HG03280 (cell line): ENCODE results near the gene CD72.
A peak's percentile ranks its signal among the peaks of the same experiment; 100 is the strongest.
"Not testable (repeated sequence)": the region's sequence is repeated elsewhere in the genome, so short reads cannot be mapped to it uniquely, and the experiment has no call there.

Experiments
- ATAC-seq: cut with Tn5 transposase; IDR thresholded peaks from one replicate; pipeline ENCODE4 v1.9.1; 2021; ENCODE audit warnings: mild to moderate bottlenecking, moderate library complexity; ENCODE audit not compliant: unreplicated experiment

The CD72 gene

DNA sequence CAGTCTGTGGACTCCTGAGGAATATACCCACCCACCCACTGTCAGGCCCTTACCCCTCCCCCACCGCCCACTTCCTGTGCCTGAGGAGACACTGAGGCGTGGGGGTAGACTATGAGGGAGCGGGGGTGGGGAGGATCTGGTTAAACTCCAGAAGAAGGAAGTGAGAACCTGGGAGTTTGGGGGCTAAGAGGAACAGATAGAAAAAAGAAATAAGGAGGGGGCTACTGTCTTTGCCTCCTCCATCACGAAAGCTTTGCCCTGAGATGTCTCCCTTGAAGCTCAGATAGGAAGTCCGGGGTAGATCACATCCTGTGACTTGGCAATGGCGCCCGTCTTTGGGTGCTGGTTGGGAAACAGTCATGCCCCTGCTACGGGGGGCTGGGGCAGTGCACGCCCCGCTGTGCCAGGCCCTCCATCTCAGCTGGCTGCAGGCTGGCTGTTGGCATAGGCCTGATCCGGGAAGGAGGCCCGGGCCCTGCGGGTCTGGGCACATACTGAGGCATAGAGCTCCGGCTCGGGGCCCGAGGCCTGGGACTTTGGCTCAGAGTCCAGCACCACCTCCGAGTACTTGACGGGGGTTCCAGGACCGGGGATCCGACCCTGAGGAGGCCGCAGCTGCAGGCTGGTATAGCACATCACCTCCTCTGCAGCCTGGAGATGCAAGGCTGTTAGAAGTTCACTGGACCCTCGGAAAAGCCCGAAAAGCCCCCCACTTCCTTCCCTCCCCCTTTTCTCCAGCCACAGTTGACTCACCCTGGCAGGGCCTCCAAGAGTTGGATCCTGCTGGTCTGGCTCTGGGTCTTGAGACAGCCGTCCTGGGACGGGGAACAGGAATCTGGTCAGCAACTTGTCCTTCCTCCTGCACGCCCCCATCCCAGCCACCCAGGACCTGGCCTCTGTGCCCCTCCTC, 31.5 kb upstream of the CD72 start:
- ATAC-seq: no peak

DNA sequence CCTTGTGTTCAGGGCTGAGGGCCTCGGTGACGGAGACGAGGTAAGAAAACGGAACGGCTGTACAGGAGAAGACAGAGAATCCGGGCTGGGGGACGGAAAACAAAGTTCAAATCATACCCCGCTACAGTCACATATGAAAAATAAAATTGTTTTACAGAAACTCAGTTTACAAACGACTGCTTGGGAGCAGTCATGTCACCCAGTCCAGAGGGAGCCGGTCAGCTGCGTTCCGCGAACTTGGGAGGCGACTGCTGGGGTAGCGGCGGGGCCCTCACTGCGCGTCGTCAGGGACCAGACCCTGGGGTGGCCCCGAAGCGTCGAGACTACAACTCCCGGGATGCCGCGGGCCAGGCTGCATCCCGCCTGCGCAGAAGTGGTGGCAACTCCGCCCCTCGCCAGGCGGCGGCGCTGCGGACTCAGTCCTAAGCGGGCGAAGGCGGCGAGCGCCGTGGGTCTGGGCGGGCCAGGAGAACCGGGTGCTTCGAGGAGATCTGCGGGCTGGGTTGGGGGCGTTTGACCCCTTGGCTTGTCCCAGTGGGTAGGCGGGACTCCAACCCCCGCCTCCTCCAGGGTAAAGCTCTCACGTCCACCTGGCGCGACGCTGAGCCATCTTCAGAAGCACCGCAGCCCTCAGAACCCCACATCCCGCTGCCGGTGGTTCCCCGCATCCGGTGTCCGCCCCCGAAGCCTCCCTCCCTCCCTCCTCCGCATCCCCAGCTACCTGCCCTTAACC, 28.5 kb upstream of the CD72 start:
- ATAC-seq: peak; percentile 90

GRCh38 chr9:35646153-35646532, 27.9 kb upstream of the CD72 start:
- ATAC-seq: no peak

- ATAC-seq: not testable (repeated sequence)
Observed at GRCh38 chr9:35645736-35646135, 27.5 kb upstream of the CD72 start.

- no peak for ATAC-seq
Observed at GRCh38 chr9:35643046-35643445, 24.8 kb upstream of the CD72 start.

- not testable (repeated sequence) for ATAC-seq
Observed at GRCh38 chr9:35641478-35641877, 23.3 kb upstream of the CD72 start.

- ATAC-seq: not testable (repeated sequence)
Observed at GRCh38 chr9:35640431-35640830, 22.2 kb upstream of the CD72 start.

- no peak for ATAC-seq
Observed at GRCh38 chr9:35639631-35640030, 21.4 kb upstream of the CD72 start.

- not testable (repeated sequence) for ATAC-seq
Observed at GRCh38 chr9:35639225-35639624, 21.0 kb upstream of the CD72 start.

DNA sequence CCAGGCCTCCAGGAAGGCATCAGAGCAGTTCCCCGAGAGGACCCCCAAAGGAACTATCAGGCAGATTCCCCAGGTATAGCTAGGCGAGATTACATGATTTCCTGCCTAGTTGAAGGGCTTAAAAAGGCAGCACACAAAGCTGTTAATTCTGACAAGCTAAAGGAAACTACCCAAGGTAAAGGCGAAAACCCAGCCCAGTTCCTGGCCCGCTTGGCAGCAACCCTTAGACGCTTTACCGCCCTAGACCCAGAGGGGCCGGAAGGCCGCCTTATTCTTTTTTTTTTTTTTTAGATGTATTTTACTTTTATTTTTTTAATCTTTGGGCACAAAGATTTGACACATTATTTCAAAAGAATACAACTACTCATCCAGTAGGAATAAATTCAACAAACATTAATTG, 20.5 kb upstream of the CD72 start:
- ATAC-seq: not testable (repeated sequence)

DNA sequence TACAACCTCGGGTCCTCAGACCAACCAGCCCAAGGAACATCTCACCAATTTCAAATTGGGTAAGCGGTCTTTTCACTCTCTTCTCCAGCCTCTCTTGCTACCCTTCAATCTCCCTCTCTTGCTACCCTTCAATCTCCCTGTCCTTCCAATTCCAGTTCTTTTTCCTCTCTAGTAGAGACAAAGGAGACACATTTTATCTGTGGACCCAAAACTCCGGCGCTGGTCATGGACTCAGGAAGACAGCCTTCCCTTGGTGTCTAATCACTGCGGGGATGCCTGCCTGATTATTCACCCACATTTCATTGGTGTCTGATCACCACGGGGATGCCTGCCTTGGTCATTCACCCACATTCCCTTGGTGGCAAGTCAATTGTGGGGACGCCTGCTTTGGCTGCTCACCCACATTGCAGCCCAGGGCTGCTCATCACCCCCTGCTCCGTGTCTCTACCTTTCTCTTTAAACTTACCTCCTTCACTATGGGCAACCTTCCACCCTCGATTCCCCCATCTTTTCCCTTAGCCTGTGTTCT, 19.3 kb upstream of the CD72 start:
- ATAC-seq: not testable (repeated sequence)

GRCh38 chr9:35636877-35637246, 18.6 kb upstream of the CD72 start:
- ATAC-seq: not testable (repeated sequence)

DNA sequence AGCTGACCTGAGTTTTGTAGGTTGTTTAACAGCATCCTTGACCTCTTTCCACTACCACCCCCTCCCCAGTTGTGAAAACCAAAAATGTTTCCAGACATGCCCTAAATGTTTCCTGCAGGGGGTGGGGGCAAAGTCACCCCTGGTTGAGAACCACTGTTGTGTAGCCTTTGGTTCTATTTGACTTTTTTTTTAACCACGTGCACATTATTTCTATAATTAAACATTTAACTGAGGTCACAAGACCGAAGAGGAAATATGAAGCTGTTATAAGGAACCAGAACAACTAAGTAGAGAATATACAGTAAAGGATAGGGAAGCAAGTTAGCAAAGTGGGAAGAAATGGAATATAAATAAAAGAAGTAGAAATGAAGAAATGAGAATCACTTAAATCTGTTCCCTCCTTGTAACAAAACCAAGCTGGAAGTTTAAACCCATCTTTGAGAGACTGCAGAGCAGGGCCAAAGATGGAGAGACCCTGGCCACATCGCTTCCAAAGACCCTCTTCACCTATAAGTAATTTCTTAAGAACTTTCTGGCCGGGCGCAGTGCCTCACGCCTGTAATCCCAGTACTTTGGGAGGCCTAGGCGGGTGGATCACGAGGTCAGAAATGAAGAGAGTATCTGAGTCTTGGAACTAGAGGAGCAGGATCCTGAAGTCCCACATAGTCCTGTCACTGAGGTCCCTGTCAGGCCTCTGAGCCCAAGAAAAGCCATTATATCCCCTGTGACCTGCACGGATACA, 18.1 kb upstream of the CD72 start:
- no peak for ATAC-seq

- no peak for ATAC-seq
Observed at GRCh38 chr9:35635730-35636129, 17.5 kb upstream of the CD72 start.

DNA sequence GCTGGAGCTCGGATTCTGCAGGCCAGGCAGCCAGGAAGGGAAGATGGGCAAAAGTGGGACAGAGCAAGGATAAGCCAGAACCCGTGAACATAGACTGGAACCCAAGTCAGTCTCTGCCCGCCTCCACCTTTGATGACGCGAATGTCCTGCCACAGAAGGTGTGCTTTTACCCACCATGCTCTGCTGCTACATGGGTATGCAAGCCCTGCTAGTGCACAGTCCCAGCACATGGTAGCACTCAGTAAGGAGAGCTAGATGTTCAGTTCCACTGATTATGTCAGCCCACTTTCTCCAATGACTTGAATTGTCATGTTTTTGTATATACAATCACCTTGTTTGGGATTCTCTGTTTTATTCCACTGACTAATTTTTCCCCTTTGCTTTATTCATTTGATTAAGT, 11.4 kb upstream of the CD72 start:
- ATAC-seq: no peak

DNA sequence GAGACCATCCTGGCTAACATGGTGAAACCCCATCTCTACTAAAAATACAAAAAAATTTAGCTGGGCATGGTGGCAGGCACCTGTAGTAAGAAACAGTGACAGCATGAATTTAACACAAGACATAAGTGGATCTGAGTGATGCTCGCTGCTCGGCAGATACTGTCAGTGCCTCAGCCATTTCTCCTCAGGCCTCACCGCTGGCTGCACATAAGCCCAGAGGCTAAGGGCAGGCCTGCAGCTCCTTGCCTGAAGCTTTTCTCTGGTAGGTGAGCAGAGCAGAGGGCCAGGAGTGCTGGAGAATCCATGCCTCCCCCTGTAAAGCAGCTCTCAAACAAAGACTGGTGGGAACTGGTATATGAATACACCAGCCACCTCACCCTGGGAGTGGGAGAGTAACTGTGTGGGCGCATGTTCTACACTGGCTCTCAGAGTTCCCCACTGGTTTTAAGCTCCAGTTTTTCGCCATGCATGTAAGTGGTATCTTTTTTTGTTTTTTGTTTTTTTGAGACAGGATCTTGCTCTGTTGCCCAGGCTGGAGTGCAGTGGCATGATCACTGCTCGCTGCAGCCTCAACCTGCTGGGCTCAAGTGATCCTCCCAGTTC, 10.3 kb upstream of the CD72 start:
- ATAC-seq: no peak

- ATAC-seq: no peak
Observed at GRCh38 chr9:35627575-35627974, 9.4 kb upstream of the CD72 start.

GRCh38 chr9:35619800-35620158, 1.6 kb upstream of the CD72 start:
- ATAC-seq: peak; percentile 44

DNA sequence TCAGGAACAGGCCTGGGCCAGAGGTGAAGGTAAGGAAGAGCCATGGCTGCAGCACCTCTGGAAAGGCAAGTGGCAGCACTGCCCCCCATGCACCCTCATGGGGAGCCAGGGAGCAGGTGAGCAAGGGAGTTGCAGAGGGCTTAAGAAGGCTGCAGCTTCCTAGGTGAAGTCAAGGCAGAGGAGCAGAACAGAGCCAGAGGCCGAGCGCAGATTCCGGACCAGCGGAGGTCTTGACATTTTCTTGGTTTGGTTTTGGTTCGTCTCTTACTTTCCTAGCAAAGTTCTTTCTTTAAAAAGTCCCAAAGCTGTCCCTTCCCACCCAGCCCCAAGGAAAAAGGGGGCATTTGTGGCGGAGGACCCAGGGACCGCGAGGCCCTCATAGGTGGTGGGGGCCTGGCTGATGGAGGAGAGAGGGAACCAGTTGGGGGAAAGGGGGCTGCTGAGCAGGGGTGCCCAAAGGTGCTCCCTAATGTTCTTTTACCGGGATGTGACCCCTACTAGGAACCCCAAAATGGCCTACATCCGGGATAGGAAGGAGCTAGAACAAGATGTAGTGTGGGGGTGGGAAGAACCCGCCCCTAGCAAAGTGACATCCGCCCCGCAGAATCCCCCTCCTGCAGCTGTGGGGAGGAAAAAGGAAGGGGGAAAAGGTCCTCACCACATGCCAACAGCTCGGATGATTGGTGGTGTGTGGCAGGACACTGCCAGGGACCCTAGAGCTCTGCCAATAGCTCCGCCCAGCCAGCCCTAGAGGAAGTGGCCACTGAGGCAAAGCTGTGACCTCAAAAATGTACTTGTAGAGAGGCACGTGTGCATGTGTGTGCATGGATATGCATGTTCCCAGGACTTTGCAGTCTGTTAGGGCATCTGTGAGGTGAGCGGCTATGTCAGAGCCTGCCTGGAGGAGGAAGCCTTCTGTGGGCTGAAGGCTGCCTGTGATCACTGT, 914 bp upstream of the CD72 start:
- ATAC-seq: peak; percentile 34

GRCh38 chr9:35617548-35617947, 665 bp downstream of the CD72 start:
- ATAC-seq: no peak
